Measurements from ENCODE around the gene ZNF594. TPM values are rescaled to one million over a fixed set of nuclear protein-coding genes. Genes with fewer than 3 reads are reported as not detected.

Gene ZNF594
- total RNA-seq, 1 experiment from 2014 or later, result 12.5 TPM

DNA sequence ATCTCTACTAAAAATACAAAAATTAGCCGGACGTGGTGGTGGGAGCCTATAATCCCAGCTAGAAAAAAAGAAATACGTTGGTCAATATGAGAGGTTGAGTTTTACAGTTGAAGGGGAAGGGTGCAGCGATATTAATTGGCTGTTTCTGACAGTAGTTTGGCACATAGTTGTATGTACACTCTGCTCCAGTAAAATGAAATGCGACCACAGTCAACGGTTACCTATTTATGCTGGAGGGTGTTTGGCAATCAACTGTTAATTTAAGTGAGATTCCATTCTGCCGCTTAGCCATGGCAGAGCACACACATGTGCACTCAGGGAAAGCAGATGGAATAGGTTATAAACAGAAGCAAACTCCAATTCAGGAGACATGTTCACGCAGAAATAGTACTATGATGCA lies 9.3 kb upstream of the ZNF594 start:
- Mint-ChIP-seq H3K4me1 (no peaks in the 10 kb centered on the region), H3K27me3 (ENCODE audit: low read depth) (no peaks in the 10 kb centered on the region; the same call in 1 of the 2 replicates), H3K27ac (no peak overlapping the region), H3K4me3 (no peak overlapping the region), H3K36me3 (ENCODE audit: insufficient read depth in 1 of 3, low read depth in 3 of 3) (no peaks in the 10 kb centered on the region), H3K9me3 (peaks cover 0 to 3% of the 10 kb centered on the region in 2 experiments; a peak in 2 of 5 replicates)
- TF ChIP-seq, protein P1, sequence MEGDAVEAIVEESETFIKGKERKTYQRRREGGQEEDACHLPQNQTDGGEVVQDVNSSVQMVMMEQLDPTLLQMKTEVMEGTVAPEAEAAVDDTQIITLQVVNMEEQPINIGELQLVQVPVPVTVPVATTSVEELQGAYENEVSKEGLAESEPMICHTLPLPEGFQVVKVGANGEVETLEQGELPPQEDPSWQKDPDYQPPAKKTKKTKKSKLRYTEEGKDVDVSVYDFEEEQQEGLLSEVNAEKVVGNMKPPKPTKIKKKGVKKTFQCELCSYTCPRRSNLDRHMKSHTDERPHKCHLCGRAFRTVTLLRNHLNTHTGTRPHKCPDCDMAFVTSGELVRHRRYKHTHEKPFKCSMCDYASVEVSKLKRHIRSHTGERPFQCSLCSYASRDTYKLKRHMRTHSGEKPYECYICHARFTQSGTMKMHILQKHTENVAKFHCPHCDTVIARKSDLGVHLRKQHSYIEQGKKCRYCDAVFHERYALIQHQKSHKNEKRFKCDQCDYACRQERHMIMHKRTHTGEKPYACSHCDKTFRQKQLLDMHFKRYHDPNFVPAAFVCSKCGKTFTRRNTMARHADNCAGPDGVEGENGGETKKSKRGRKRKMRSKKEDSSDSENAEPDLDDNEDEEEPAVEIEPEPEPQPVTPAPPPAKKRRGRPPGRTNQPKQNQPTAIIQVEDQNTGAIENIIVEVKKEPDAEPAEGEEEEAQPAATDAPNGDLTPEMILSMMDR (conservative IDR thresholded peaks at IDR 0.05), result no peak
- no peak overlapping the region for H4K5ac ChIP-seq (ENCODE audit: insufficient read length, low read depth, low read length)
- H3K79me2 ChIP-seq (ENCODE audit: insufficient read depth, low read length), result no peaks in the 10 kb centered on the region
- H3K56ac ChIP-seq (ENCODE audit: insufficient read length, low read depth, low read length), result no peak overlapping the region
- no peak overlapping the region for H3K9ac ChIP-seq (ENCODE audit: extremely low read depth, insufficient read length, low read length)
- no peak overlapping the region for H2AK5ac ChIP-seq (ENCODE audit: insufficient read length, low read length)
- no peak overlapping the region for H2BK120ac ChIP-seq (ENCODE audit: low read depth, low read length, poor library complexity, severe bottlenecking)
- H3K4ac ChIP-seq (ENCODE audit: low read depth, low read length), result no peak overlapping the region
- H4K20me1 ChIP-seq (ENCODE audit: control insufficient read depth, insufficient read depth, insufficient read length), result no peaks in the 10 kb centered on the region
- no peak overlapping the region for H3K18ac ChIP-seq (ENCODE audit: insufficient read length, low read depth, low read length)
- no peak overlapping the region for H4K8ac ChIP-seq (replicated peaks; ENCODE audit: insufficient read length, low read depth, low read length)
- no peaks in the 10 kb centered on the region for H3K9me3 ChIP-seq (ENCODE audit: control insufficient read depth, low read depth, low read length)
- H3K4me1 ChIP-seq (ENCODE audit: insufficient read depth, low read length), result no peaks in the 10 kb centered on the region
- no peaks in the 10 kb centered on the region for H3K23me2 ChIP-seq (ENCODE audit: insufficient read length, low read depth, low read length, poor library complexity, severe bottlenecking)
- H3K23ac ChIP-seq (ENCODE audit: insufficient read length, low read depth, low read length), result no peak overlapping the region
- H3K14ac ChIP-seq (ENCODE audit: insufficient read depth, low read length), result no peak overlapping the region
- H2BK12ac ChIP-seq (ENCODE audit: insufficient read length, low read depth, low read length), result no peak overlapping the region
- no peak overlapping the region for H4K91ac ChIP-seq (ENCODE audit: insufficient read length, low read depth, low read length)
- H3K4me2 ChIP-seq (ENCODE audit: insufficient read depth, insufficient read length, low read length), result no peak overlapping the region
- H3K79me1 ChIP-seq (ENCODE audit: insufficient read depth, low read depth, low read length, poor library complexity, severe bottlenecking), result no peaks in the 10 kb centered on the region
- H3K27ac ChIP-seq (ENCODE audit: insufficient read length, low read depth, low read length), result no peak overlapping the region
- no CpG with 5 or more reads among the region's 8 CpGs for WGBS (ENCODE audit: extremely low coverage, insufficient read length, low lambda C conversion rate)
- no peak overlapping the region for H2BK5ac ChIP-seq (ENCODE audit: insufficient read length, low read length)
- H3T11ph ChIP-seq (ENCODE audit: low read length), result no peak overlapping the region
- H2AFZ ChIP-seq (ENCODE audit: low read length), result no peak overlapping the region
- no peak for DNase-seq
- H2BK20ac ChIP-seq (ENCODE audit: low read depth, low read length, poor library complexity, severe bottlenecking), result no peak overlapping the region
- H2BK15ac ChIP-seq (ENCODE audit: low read depth, low read length), result no peak overlapping the region
- no peaks in the 10 kb centered on the region for H3K27me3 ChIP-seq (ENCODE audit: insufficient read depth, low read length)

Measured in H9 (cell line).